K562 (cell line): ENCODE results near the gene SERPINH1. TPM values are rescaled to one million over a fixed set of nuclear protein-coding genes. Genes with fewer than 3 reads are reported as not detected.

ENCODE experiments used
- ATF7 ChIP-seq: fragments of 450-650 bp; IDR thresholded peaks from 2 replicates; pipeline ENCODE4 v1.7.1; 2014; ENCODE audit warnings: mild to moderate bottlenecking, moderate library complexity
- EP400 ChIP-seq: fragments of 450-650 bp; IDR thresholded peaks from 2 replicates; pipeline ENCODE4 v1.6.1; 2017; ENCODE audit warnings: antibody characterized with exemption, mild to moderate bottlenecking, moderate library complexity
- FOXM1 ChIP-seq, 2 experiments: fragments of 450-650 bp in 1 of 2; sonication (generic) in 1 of 2; formaldehyde crosslinking in 1 of 2; IDR thresholded peaks; 2 replicates each; pipeline versions ENCODE4 v1.6.1 to v1.9.0; 2017 to 2022; ENCODE audit warnings: low read depth in 2 of 2, mild to moderate bottlenecking in 2 of 2, missing genetic modification reagents in 1 of 2, moderate library complexity in 1 of 2
- HSF4 ChIP-seq: fragments of 250-450 bp; sonication (Bioruptor Pico); IDR thresholded peaks from 2 replicates; pipeline ENCODE4 v2.1.2; 2022; ENCODE audit warnings: mild to moderate bottlenecking, moderate library complexity, borderline replicate concordance
- NFXL1 ChIP-seq: fragments of 450-650 bp; formaldehyde crosslinking; IDR thresholded peaks from 2 replicates; pipeline ENCODE4 v1.4.0; 2021; ENCODE audit warnings: mild to moderate bottlenecking
- PHF20 ChIP-seq: fragments of 450-650 bp; IDR thresholded peaks from 2 replicates; pipeline ENCODE4 v1.6.1; 2018; ENCODE audit not compliant: partially characterized antibody
- PTBP1 ChIP-seq: fragments of 200-400 bp; formaldehyde crosslinking; IDR thresholded peaks from 2 replicates; pipeline ENCODE4 v1.6.1; 2017; ENCODE audit warnings: low read depth, low read length
- RFX1 ChIP-seq: fragments of 450-650 bp; IDR thresholded peaks from 2 replicates; pipeline ENCODE4 v1.6.1; 2016; ENCODE audit warnings: mild to moderate bottlenecking, moderate library complexity
- SIN3B ChIP-seq: fragments of 450-650 bp; IDR thresholded peaks from 2 replicates; pipeline ENCODE4 v1.6.1; 2017; ENCODE audit warnings: low read depth, mild to moderate bottlenecking, moderate library complexity
- TCF7 ChIP-seq: sonication (generic); IDR thresholded peaks from 2 replicates; pipeline ENCODE4 v1.6.1; 2016; ENCODE audit warnings: antibody characterized with exemption, borderline replicate concordance
- YBX1 ChIP-seq: fragments of 450-650 bp; IDR thresholded peaks from 2 replicates; pipeline ENCODE4 v1.7.1; 2016; ENCODE audit warnings: mild to moderate bottlenecking
- ZNF263 ChIP-seq: sonication (generic); formaldehyde crosslinking; IDR thresholded peaks from 2 replicates; pipeline ENCODE4 v1.8.0; 2022; ENCODE audit warnings: mild to moderate bottlenecking, missing genetic modification reagents, borderline replicate concordance
- ZNF583 ChIP-seq: fragments of 250-450 bp; sonication (Bioruptor Pico); IDR thresholded peaks from 2 replicates; pipeline ENCODE4 v1.4.0; 2020
- polyA plus RNA-seq, 8 experiments: library from polyadenylated mRNA; depleted of rRNA in 4 of 8; stranded (reverse) in 5 of 8; unstranded in 3 of 8; fragments of >200 nt; fragmentation: Nextera tagmentation in 2 of 8; fragmentation: Illumina TruSeq in 1 of 8; extraction: Ambion mirVana in 2 of 8; extraction: Trizol in 1 of 8; gene quantifications; 2 replicates each; pipeline versions ENCODE4 v1.2.1 to v1.2.3, GENCODE V29; 2011 to 2014; ENCODE audit warnings: inconsistent platforms in 1 of 8, missing spikeins in 1 of 8
- total RNA-seq, 7 experiments: library from RNA; depleted of rRNA in 6 of 7; stranded (reverse); fragments of >200 nt in 6 of 7; fragmentation: Illumina TruSeq in 2 of 7; extraction: Trizol in 2 of 7; gene quantifications; 2 replicates each; pipeline versions ENCODE4 v1.2.1 to v1.2.3, GENCODE V29; 2011 to 2021; ENCODE audit warnings: low replicate concordance in 1 of 7
- TF ChIP-seq, protein P1 (sequence below): fragments of 450-650 bp; IDR thresholded peaks from 2 replicates; pipeline ENCODE4 v1.6.1; 2016; ENCODE audit warnings: missing biosample characterization, missing genetic modification characterization
- TF ChIP-seq, protein P2 (sequence below): fragments of 450-650 bp; formaldehyde crosslinking; IDR thresholded peaks from 2 replicates; pipeline ENCODE4 v1.4.0; 2022; ENCODE audit warnings: missing genetic modification characterization
- TF ChIP-seq, protein P3 (sequence below): fragments of 250-450 bp; sonication (Bioruptor Pico); IDR thresholded peaks from 2 replicates; pipeline ENCODE4 v1.9.0; 2021; ENCODE audit warnings: mild to moderate bottlenecking, inconsistent platforms
- TF ChIP-seq, protein P4 (sequence below): sonication (generic); formaldehyde crosslinking; IDR thresholded peaks from 2 replicates; pipeline ENCODE4 v1.8.0; 2022; ENCODE audit warnings: mild to moderate bottlenecking, missing genetic modification reagents
- TF ChIP-seq, protein P5 (sequence below): sonication (generic); formaldehyde crosslinking; IDR thresholded peaks from 2 replicates; pipeline ENCODE4 v1.8.0; 2022; ENCODE audit warnings: missing genetic modification reagents, mild to moderate bottlenecking, borderline replicate concordance
- TF ChIP-seq, protein P6 (sequence below): sonication (generic); formaldehyde crosslinking; IDR thresholded peaks from 2 replicates; pipeline ENCODE4 v1.9.0; 2022; ENCODE audit warnings: mild to moderate bottlenecking, missing genetic modification reagents
- TF ChIP-seq, protein P7 (sequence below): sonication (generic); formaldehyde crosslinking; IDR thresholded peaks from 2 replicates; pipeline ENCODE4 v1.8.1; 2023; ENCODE audit warnings: mild to moderate bottlenecking, missing genetic modification reagents, moderate library complexity

The SERPINH1 gene
- total and polyA plus RNA-seq, 9 of the 15 experiments (the other 6 are each of a cell fraction or from before 2014, with no cell fraction given) = 2.8 to 106 (median 67.9) TPM

DNA sequence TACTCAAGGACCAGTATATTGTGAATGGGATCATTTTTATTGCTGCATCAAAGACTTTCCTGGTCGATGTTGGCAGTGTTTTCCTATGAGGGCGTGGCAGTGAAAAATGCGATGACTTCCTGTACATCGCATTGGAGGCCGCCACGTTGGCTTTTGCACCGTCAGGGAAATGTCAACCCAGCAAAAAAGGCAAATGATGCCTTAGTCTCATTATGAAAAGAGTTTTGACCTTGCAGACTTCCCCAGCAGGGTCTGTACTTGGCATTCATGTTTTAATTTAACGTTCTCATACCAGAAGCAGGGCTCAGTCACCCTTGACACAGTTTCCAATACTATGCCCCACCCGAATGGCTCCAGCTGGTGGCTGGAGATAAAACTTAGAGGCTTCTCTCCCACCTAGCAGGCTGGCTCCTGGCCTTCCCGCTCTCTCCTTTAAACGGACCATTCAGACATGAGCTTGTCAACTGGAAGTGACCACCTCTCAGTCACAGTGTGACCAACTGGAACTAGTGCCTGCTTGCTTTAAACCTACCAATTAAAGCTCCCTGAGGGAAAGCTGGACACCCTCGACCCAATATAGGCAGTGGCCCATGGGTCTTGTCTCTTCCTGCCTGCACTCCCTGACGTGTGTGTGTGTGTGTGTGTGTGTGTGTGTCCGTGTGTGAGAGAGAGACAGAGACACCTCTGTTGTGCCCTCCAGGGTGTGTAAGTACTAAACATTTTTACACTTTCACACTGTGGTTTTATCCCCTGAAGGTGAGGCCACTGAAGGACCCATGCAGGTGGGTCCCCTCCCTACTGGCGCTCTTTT, 27.6 kb upstream of the SERPINH1 start (continued):
- TF ChIP-seq SIN3B (no peak), ZNF263 (CRISPR knock-in tag) (no peak), TCF7 (no peak), NFXL1 (CRISPR knock-in tag) (no peak), EP400 (peak; percentile 93), PTBP1 (no peak), PHF20 (peak; percentile 47), FOXM1 (IDR thresholded peaks at IDR 0.05; ENCODE audit: low read depth) (peak; percentile 99), FOXM1 (CRISPR knock-in tag; IDR thresholded peaks at IDR 0.05; ENCODE audit: low read depth) (peak; percentile 96), YBX1 (no peak), ZNF583 (CRISPR knock-in tag) (no peak; the same call in 1 of the 2 replicates), ATF7 (peak; percentile 74), HSF4 (CRISPR knock-in tag) (no peak), RFX1 (no peak)
- TF ChIP-seq, protein P1, sequence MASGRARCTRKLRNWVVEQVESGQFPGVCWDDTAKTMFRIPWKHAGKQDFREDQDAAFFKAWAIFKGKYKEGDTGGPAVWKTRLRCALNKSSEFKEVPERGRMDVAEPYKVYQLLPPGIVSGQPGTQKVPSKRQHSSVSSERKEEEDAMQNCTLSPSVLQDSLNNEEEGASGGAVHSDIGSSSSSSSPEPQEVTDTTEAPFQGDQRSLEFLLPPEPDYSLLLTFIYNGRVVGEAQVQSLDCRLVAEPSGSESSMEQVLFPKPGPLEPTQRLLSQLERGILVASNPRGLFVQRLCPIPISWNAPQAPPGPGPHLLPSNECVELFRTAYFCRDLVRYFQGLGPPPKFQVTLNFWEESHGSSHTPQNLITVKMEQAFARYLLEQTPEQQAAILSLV (tag) = no peak; the same call in 1 of the 2 replicates
- TF ChIP-seq, protein P2, sequence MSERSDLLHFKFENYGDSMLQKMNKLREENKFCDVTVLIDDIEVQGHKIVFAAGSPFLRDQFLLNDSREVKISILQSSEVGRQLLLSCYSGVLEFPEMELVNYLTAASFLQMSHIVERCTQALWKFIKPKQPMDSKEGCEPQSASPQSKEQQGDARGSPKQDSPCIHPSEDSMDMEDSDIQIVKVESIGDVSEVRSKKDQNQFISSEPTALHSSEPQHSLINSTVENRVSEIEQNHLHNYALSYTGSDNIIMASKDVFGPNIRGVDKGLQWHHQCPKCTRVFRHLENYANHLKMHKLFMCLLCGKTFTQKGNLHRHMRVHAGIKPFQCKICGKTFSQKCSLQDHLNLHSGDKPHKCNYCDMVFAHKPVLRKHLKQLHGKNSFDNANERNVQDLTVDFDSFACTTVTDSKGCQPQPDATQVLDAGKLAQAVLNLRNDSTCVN (CRISPR knock-in tag) = peak; percentile 84; the same call in 1 of the 2 replicates
- TF ChIP-seq, protein P3, sequence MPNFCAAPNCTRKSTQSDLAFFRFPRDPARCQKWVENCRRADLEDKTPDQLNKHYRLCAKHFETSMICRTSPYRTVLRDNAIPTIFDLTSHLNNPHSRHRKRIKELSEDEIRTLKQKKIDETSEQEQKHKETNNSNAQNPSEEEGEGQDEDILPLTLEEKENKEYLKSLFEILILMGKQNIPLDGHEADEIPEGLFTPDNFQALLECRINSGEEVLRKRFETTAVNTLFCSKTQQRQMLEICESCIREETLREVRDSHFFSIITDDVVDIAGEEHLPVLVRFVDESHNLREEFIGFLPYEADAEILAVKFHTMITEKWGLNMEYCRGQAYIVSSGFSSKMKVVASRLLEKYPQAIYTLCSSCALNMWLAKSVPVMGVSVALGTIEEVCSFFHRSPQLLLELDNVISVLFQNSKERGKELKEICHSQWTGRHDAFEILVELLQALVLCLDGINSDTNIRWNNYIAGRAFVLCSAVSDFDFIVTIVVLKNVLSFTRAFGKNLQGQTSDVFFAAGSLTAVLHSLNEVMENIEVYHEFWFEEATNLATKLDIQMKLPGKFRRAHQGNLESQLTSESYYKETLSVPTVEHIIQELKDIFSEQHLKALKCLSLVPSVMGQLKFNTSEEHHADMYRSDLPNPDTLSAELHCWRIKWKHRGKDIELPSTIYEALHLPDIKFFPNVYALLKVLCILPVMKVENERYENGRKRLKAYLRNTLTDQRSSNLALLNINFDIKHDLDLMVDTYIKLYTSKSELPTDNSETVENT (CRISPR knock-in tag) = no peak
- TF ChIP-seq, protein P4, sequence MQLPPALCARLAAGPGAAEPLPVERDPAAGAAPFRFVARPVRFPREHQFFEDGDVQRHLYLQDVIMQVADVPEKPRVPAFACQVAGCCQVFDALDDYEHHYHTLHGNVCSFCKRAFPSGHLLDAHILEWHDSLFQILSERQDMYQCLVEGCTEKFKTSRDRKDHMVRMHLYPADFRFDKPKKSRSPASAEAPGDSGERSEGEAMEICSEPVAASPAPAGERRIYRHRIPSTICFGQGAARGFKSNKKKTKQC (CRISPR knock-in tag) = no peak; the same call in 1 of the 2 replicates
- TF ChIP-seq, protein P5, sequence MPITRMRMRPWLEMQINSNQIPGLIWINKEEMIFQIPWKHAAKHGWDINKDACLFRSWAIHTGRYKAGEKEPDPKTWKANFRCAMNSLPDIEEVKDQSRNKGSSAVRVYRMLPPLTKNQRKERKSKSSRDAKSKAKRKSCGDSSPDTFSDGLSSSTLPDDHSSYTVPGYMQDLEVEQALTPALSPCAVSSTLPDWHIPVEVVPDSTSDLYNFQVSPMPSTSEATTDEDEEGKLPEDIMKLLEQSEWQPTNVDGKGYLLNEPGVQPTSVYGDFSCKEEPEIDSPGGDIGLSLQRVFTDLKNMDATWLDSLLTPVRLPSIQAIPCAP (CRISPR knock-in tag) = no peak
- TF ChIP-seq, protein P6, sequence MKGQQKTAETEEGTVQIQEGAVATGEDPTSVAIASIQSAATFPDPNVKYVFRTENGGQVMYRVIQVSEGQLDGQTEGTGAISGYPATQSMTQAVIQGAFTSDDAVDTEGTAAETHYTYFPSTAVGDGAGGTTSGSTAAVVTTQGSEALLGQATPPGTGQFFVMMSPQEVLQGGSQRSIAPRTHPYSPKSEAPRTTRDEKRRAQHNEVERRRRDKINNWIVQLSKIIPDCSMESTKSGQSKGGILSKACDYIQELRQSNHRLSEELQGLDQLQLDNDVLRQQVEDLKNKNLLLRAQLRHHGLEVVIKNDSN (CRISPR knock-in tag) = no peak; the same call in 1 of the 2 replicates
- TF ChIP-seq, protein P7, sequence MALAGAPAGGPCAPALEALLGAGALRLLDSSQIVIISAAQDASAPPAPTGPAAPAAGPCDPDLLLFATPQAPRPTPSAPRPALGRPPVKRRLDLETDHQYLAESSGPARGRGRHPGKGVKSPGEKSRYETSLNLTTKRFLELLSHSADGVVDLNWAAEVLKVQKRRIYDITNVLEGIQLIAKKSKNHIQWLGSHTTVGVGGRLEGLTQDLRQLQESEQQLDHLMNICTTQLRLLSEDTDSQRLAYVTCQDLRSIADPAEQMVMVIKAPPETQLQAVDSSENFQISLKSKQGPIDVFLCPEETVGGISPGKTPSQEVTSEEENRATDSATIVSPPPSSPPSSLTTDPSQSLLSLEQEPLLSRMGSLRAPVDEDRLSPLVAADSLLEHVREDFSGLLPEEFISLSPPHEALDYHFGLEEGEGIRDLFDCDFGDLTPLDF (CRISPR knock-in tag) = peak; percentile 97
